K562 (cell line): ENCODE measurements around the gene VPS16. TPM values are rescaled to one million over a fixed set of nuclear protein-coding genes. Genes with fewer than 3 reads are reported as not detected.

Source experiments
- ATAC-seq: fragments of 200-7000 bp; cut with Tn5 transposase; 3 replicates; pipeline ENCODE4 v1.9.1; 2020; ENCODE audit warnings: moderate library complexity
- BruUV-seq: library from RNA; stranded (reverse); fragments of 400-500 nt; replicated peaks from 2 replicates; lab custom pipeline; 2021; lab: Mats Ljungman, UMichigan
- CTCF ChIA-PET: fragments of 300-600 bp; formaldehyde crosslinking; extraction: SDS; loops from one replicate; lab custom pipeline; 2021; ENCODE audit warnings: low intra/inter-chr PET ratio; lab: Yijun Ruan, JAX
- POLR2A ChIA-PET: fragments of 300-600, 350-650 bp; sonication (Branson Sonifier 250); formaldehyde crosslinking; extraction: SDS; loops from one replicate; lab custom pipeline; 2021; ENCODE audit warnings: antibody characterized with exemption, inconsistent platforms; lab: Yijun Ruan, JAX
- DNase-seq, 4 experiments: peaks; one replicate each; pipeline versions ENCODE4 v3.0.0 to v3.0.0-alpha.2; 2011 to 2018; ENCODE audit warnings: low spot score in 3 of 4, mixed read lengths in 3 of 4; ENCODE audit errors: extremely low read depth in 1 of 4
- FAIRE-seq: peaks from 2 replicates; lab custom pipeline; 2011; peaks lifted over from hg19 to GRCh38; lab: Jason Lieb, UNC
- H2AFZ ChIP-seq: 2 replicates; pipeline ENCODE4 v1.6.0; 2011; ENCODE audit warnings: low read depth, low read length, control low read depth, inconsistent platforms
- H3K27ac ChIP-seq: fragments of 200-600 bp; 3 replicates; pipeline ENCODE4 v1.8.0; 2011; ENCODE audit warnings: low read depth, mild to moderate bottlenecking, control low read depth, inconsistent platforms, low read length, moderate library complexity, mixed read lengths; ENCODE audit errors: extremely low read depth
- H3K27me3 ChIP-seq, 2 experiments: fragments of 300-600 bp in 1 of 2; 2 replicates in 1 of 2; 3 replicates in 1 of 2; pipeline versions ENCODE4 v1.6.0 to v1.8.0; 2011; ENCODE audit warnings: inconsistent platforms in 2 of 2, low read length in 2 of 2, mild to moderate bottlenecking in 1 of 2, mixed read lengths in 1 of 2, moderate library complexity in 1 of 2; ENCODE audit not compliant: control insufficient read depth in 2 of 2, insufficient read depth in 2 of 2
- H3K36me3 ChIP-seq: fragments of 300-600 bp; 3 replicates; pipeline ENCODE4 v1.8.0; 2011; ENCODE audit warnings: mild to moderate bottlenecking, low read length, inconsistent platforms; ENCODE audit not compliant: control insufficient read depth, insufficient read depth
- H3K4me1 ChIP-seq, 2 experiments: fragments of 200-600 bp in 1 of 2; replicated peaks in 1 of 2; 2 replicates in 1 of 2; 3 replicates in 1 of 2; pipeline versions ENCODE4 v1.5.1 to v1.8.0; 2011; ENCODE audit warnings: inconsistent platforms in 2 of 2, low read length in 2 of 2, mild to moderate bottlenecking in 1 of 2, mixed read lengths in 1 of 2, moderate library complexity in 1 of 2; ENCODE audit not compliant: control insufficient read depth in 2 of 2, insufficient read depth in 2 of 2
- H3K4me2 ChIP-seq: 2 replicates; pipeline ENCODE4 v1.6.1; 2011; ENCODE audit warnings: low read length, control low read depth, inconsistent platforms, mixed read lengths; ENCODE audit not compliant: insufficient read depth
- H3K4me3 ChIP-seq: fragments of 200-600 bp; sonication (generic), shearing (Covaris generic); 2 replicates; pipeline ENCODE4 v1.5.1; 2016; ENCODE audit warnings: control low read depth, inconsistent platforms
- H3K79me2 ChIP-seq: fragments of 200-600 bp; 3 replicates; pipeline ENCODE4 v1.8.0; 2011; ENCODE audit warnings: low read length, inconsistent platforms; ENCODE audit not compliant: control insufficient read depth, insufficient read depth
- H3K9ac ChIP-seq, 2 experiments: 2 replicates each; pipeline versions ENCODE4 v1.6.0 to v1.6.1; 2011; ENCODE audit warnings: low read depth in 2 of 2, low read length in 2 of 2, control low read depth in 1 of 2, inconsistent platforms in 1 of 2, mild to moderate bottlenecking in 1 of 2, mixed read lengths in 1 of 2; ENCODE audit not compliant: insufficient read depth in 1 of 2
- H3K9me1 ChIP-seq: one replicate; pipeline ENCODE4 v1.6.0; 2011; ENCODE audit warnings: inconsistent platforms, mild to moderate bottlenecking, low read length, moderate library complexity; ENCODE audit not compliant: control insufficient read depth, insufficient read depth
- H3K9me3 ChIP-seq: replicated peaks from 2 replicates; pipeline ENCODE4 v1.5.1; 2011; ENCODE audit warnings: low read depth, low read length, inconsistent platforms; ENCODE audit not compliant: control insufficient read depth, insufficient read depth
- H4K20me1 ChIP-seq: replicated peaks from 2 replicates; pipeline ENCODE4 v1.6.1; 2011; ENCODE audit warnings: low read length, inconsistent platforms, mixed read lengths; ENCODE audit not compliant: control insufficient read depth, insufficient read depth
- CEBPB ChIP-seq: fragments of 450-650 bp; IDR thresholded peaks from 2 replicates; pipeline ENCODE4 v1.6.1; 2016; ENCODE audit warnings: missing genetic modification characterization, missing compliant biosample characterization
- HDAC8 ChIP-seq: fragments of 450-650 bp; IDR thresholded peaks from 2 replicates; pipeline ENCODE4 v1.6.1; 2016; ENCODE audit warnings: mild to moderate bottlenecking, missing genetic modification characterization, moderate library complexity, missing compliant biosample characterization
- NONO ChIP-seq, 2 experiments: fragments of 200-400 bp in 1 of 2; fragments of 450-650 bp in 1 of 2; formaldehyde crosslinking in 1 of 2; IDR thresholded peaks; 2 replicates each; pipeline ENCODE4 v1.6.1; 2017; ENCODE audit warnings: low read depth in 2 of 2, mild to moderate bottlenecking in 2 of 2, moderate library complexity in 2 of 2, low read length in 1 of 2
- PHB ChIP-seq: fragments of 250-450 bp; sonication (Bioruptor Pico); IDR thresholded peaks from 2 replicates; pipeline ENCODE4 v1.5.0; 2021
- PRMT5 ChIP-seq: sonication (generic); formaldehyde crosslinking; IDR thresholded peaks from 2 replicates; pipeline ENCODE4 v1.5.0; 2020; ENCODE audit warnings: missing genetic modification reagents
- TAF7 ChIP-seq: fragments of 450-650 bp; IDR thresholded peaks from 2 replicates; pipeline ENCODE4 v1.6.1; 2016; ENCODE audit warnings: missing genetic modification characterization, missing compliant biosample characterization
- ZNF23 ChIP-seq: fragments of 250-450 bp; sonication (Bioruptor Pico); IDR thresholded peaks from 2 replicates; pipeline ENCODE4 v1.4.0; 2020; ENCODE audit warnings: mild to moderate bottlenecking
- ZNF311 ChIP-seq: fragments of 250-450 bp; sonication (Bioruptor Pico); IDR thresholded peaks from 2 replicates; pipeline ENCODE4 v1.4.0; 2020; ENCODE audit warnings: mild to moderate bottlenecking, moderate library complexity
- ZNF79 ChIP-seq: fragments of 250-450 bp; sonication (Bioruptor Pico); IDR thresholded peaks from 2 replicates; pipeline ENCODE4 v1.4.0; 2020; ENCODE audit warnings: low read depth, mild to moderate bottlenecking, moderate library complexity
- WGBS: fragments of 100-300 bp; shearing (Covaris generic); methylation state at CpG from one replicate; pipeline ENCODE4 v1.1.6; 2016; ENCODE audit warnings: low coverage, mixed read lengths; ENCODE audit not compliant: insufficient coverage; ENCODE audit errors: missing lambda C conversion rate; 5-methylcytosine and 5-hydroxymethylcytosine counted together
- in situ Hi-C: fragments of 300-500 bp; cut with MboI; formaldehyde crosslinking; loops from 4 replicates; pipeline ENCODE4 v1.15.0; 2018; ENCODE audit warnings: inconsistent platforms, mixed read lengths
- intact Hi-C: fragments of 100-400 bp; cut with micrococcal nuclease; formaldehyde crosslinking; loops from 2 replicates; pipeline ENCODE4 v1.14.2; 2022
- polyA plus RNA-seq, 8 experiments: library from polyadenylated mRNA; depleted of rRNA in 4 of 8; stranded (reverse) in 5 of 8; unstranded in 3 of 8; fragments of >200 nt; fragmentation: Nextera tagmentation in 2 of 8; fragmentation: Illumina TruSeq in 1 of 8; extraction: Ambion mirVana in 2 of 8; extraction: Trizol in 1 of 8; gene quantifications; 2 replicates each; pipeline versions ENCODE4 v1.2.1 to v1.2.3, GENCODE V29; 2011 to 2014; ENCODE audit warnings: inconsistent platforms in 1 of 8, missing spikeins in 1 of 8
- total RNA-seq, 7 experiments: library from RNA; depleted of rRNA in 6 of 7; stranded (reverse); fragments of >200 nt in 6 of 7; fragmentation: Illumina TruSeq in 2 of 7; extraction: Trizol in 2 of 7; gene quantifications; 2 replicates each; pipeline versions ENCODE4 v1.2.1 to v1.2.3, GENCODE V29; 2011 to 2021; ENCODE audit warnings: low replicate concordance in 1 of 7
- TF ChIP-seq, protein P1 (sequence below): sonication (generic); formaldehyde crosslinking; IDR thresholded peaks from 2 replicates; pipeline ENCODE4 v1.8.0; 2023; ENCODE audit warnings: mild to moderate bottlenecking, missing genetic modification reagents

Gene VPS16
- total and polyA plus RNA-seq, 9 of the 15 experiments (the other 6 are each of a cell fraction or from before 2014, with no cell fraction given), result 6.8 to 24.7 (median 14.0) TPM

- TF ChIP-seq PRMT5 (CRISPR knock-in tag) (no peak), NONO (IDR thresholded peaks at IDR 0.05; ENCODE audit: low read depth in 2 of 2, low read length in 1 of 2) (no peak), PHB (CRISPR knock-in tag) (no peak)
Observed at GRCh38 chr20:2817341-2817726, 23.2 kb upstream of the VPS16 start (continued).

DNA sequence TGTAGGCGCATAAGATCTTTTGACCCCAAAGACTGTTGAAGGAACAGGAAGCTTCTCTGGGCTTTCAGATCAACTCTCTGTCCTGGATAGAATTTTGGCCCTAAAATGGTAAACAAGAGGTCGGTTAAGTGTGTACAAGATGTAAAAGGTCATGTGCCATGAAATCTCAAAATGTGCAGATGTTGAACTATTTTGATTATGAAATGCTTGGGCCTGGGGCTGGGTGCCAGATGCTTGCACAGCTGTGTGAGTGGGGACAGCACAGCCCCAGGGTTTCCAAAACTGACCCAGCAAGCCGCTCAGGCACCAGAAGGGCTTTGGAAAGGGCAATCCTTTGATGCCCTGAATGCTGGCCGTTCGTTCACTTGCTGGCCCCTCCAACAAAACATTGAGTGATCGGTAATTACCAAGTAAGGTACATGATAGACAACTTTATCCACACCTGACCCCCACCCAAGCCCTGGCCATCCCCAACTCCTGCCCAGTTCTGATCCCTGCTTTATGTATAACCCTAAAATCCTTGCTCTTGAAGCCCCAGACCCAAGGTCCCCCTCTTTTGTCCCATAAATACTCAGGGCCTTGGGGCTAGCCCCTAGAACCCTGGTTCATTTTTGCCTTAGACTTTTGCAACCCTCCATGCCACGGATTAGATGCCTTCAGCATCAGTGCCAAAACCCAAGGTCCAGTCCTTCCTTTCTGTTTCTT is 22.5 kb upstream of the VPS16 start:
- 37% methylated on average over 7 of the region's 7 CpGs for WGBS
- POLR2A ChIA-PET, result interaction anchor here (0.7 kb wide), 1 partner anchor 9 kb away, joined by 3 read pairs; no protein-coding TSS in a partner anchor
- CTCF ChIA-PET, result interaction anchor here (0.6 kb wide), 2 partner anchors 183 to 858 kb away, joined by 3 read pairs; no protein-coding TSS in a partner anchor

More for the DNA sequence above, 22.5 kb upstream of the VPS16 start:
- Histone ChIP-seq H3K9me3 (no peaks in the 10 kb centered on the region), H3K4me1 (peaks cover 14 to 38% of the 10 kb centered on the region in 2 experiments), H3K9me1 (peaks cover 3% of the 10 kb centered on the region), H2AFZ (no peak overlapping the region), H3K9ac (no peak overlapping the region), H3K27ac (no peak overlapping the region), H3K27me3 (no peaks in the 10 kb centered on the region), H3K36me3 (no peaks in the 10 kb centered on the region), H3K4me3 (no peak overlapping the region), H3K79me2 (no peaks in the 10 kb centered on the region), H3K4me2 (no peak overlapping the region), H4K20me1 (no peaks in the 10 kb centered on the region)
- ATAC-seq (no peak), FAIRE-seq (no peak), DNase-seq (no peak)
- intact Hi-C loops (loop anchor here (2.0 kb wide), 1 partner anchor 35 kb away; no protein-coding TSS in a partner anchor), in situ Hi-C loops (no loop called here)
- no peak for TF ChIP-seq ZNF311 (CRISPR knock-in tag)
- TF ChIP-seq TAF7, result no peak
- no peak for TF ChIP-seq CEBPB (tag)
- TF ChIP-seq, protein P1, sequence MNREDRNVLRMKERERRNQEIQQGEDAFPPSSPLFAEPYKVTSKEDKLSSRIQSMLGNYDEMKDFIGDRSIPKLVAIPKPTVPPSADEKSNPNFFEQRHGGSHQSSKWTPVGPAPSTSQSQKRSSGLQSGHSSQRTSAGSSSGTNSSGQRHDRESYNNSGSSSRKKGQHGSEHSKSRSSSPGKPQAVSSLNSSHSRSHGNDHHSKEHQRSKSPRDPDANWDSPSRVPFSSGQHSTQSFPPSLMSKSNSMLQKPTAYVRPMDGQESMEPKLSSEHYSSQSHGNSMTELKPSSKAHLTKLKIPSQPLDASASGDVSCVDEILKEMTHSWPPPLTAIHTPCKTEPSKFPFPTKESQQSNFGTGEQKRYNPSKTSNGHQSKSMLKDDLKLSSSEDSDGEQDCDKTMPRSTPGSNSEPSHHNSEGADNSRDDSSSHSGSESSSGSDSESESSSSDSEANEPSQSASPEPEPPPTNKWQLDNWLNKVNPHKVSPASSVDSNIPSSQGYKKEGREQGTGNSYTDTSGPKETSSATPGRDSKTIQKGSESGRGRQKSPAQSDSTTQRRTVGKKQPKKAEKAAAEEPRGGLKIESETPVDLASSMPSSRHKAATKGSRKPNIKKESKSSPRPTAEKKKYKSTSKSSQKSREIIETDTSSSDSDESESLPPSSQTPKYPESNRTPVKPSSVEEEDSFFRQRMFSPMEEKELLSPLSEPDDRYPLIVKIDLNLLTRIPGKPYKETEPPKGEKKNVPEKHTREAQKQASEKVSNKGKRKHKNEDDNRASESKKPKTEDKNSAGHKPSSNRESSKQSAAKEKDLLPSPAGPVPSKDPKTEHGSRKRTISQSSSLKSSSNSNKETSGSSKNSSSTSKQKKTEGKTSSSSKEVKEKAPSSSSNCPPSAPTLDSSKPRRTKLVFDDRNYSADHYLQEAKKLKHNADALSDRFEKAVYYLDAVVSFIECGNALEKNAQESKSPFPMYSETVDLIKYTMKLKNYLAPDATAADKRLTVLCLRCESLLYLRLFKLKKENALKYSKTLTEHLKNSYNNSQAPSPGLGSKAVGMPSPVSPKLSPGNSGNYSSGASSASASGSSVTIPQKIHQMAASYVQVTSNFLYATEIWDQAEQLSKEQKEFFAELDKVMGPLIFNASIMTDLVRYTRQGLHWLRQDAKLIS (CRISPR knock-in tag), result no peak
- TF ChIP-seq ZNF79, result no peak
- TF ChIP-seq ZNF23 (CRISPR knock-in tag), result no peak
- TF ChIP-seq HDAC8, result no peak
- no TSS peak for BruUV-seq
